Osteoblast (primary cell): Measurements from ENCODE around the gene ABCC5. TPM values are rescaled to one million over a fixed set of nuclear protein-coding genes. Genes with fewer than 3 reads are reported as not detected.

Experiments
- DNase-seq: peaks from one replicate; pipeline ENCODE4 v3.0.0; 2011; ENCODE audit warnings: low spot score, mixed read lengths; ENCODE audit not compliant: insufficient read length; ENCODE audit errors: missing footprints
- H2AFZ ChIP-seq: 2 replicates; pipeline ENCODE4 v1.6.0; 2011; ENCODE audit warnings: mild to moderate bottlenecking, low read length
- H3K27ac ChIP-seq: 2 replicates; pipeline ENCODE4 v1.5.1; 2011; ENCODE audit warnings: mild to moderate bottlenecking, low read depth, low read length, moderate library complexity
- H3K27me3 ChIP-seq: 2 replicates; pipeline ENCODE4 v1.6.0; 2012; ENCODE audit warnings: mild to moderate bottlenecking, control low read depth, inconsistent platforms, low read length, moderate library complexity; ENCODE audit not compliant: insufficient read depth
- H3K36me3 ChIP-seq: 2 replicates; pipeline ENCODE4 v1.5.1; 2011; ENCODE audit warnings: mild to moderate bottlenecking, low read length, control low read depth, moderate library complexity; ENCODE audit not compliant: insufficient read depth
- H3K4me1 ChIP-seq: 2 replicates; pipeline ENCODE4 v1.5.1; 2011; ENCODE audit warnings: mild to moderate bottlenecking, low read length, control low read depth, moderate library complexity; ENCODE audit not compliant: insufficient read depth
- H3K4me2 ChIP-seq: 2 replicates; pipeline ENCODE4 v1.6.0; 2011; ENCODE audit warnings: mild to moderate bottlenecking, low read length; ENCODE audit not compliant: insufficient read depth
- H3K4me3 ChIP-seq: fragments of 200-600 bp; sonication (generic); 3 replicates; pipeline ENCODE4 v1.5.1; 2012; ENCODE audit warnings: mild to moderate bottlenecking, low read length, inconsistent platforms; ENCODE audit not compliant: insufficient read depth
- H3K79me2 ChIP-seq: 2 replicates; pipeline ENCODE4 v1.6.0; 2012; ENCODE audit warnings: mild to moderate bottlenecking, low read length, control low read depth, inconsistent platforms; ENCODE audit not compliant: insufficient read depth
- H3K9me3 ChIP-seq: 2 replicates; pipeline ENCODE4 v1.5.1; 2011; ENCODE audit warnings: low read depth, low read length, control low read depth
- H4K20me1 ChIP-seq: 2 replicates; pipeline ENCODE4 v1.6.0; 2012; ENCODE audit warnings: mild to moderate bottlenecking, low read length, control low read depth; ENCODE audit not compliant: insufficient read depth
- CTCF ChIP-seq: IDR thresholded peaks from 2 replicates; pipeline ENCODE4 v1.5.1; 2011; ENCODE audit warnings: mild to moderate bottlenecking, low read depth, low read length, moderate library complexity; ENCODE audit errors: extremely low read depth
- total RNA-seq: library from RNA; depleted of rRNA; stranded (reverse); fragments of >200 nt; gene quantifications from 2 replicates; pipeline ENCODE4 v1.2.3, GENCODE V29; 2012

ABCC5 gene
- total RNA-seq, 1 donor: 19.2 TPM

GRCh38 chr3:183944775-183945174 lies 72.9 kb downstream of the ABCC5 start:
- no peak for TF ChIP-seq CTCF

GRCh38 chr3:183943739-183944138 lies 73.9 kb downstream of the ABCC5 start:
- Histone ChIP-seq H3K9me3 (no peaks in the 10 kb centered on the region), H3K4me2 (no peak overlapping the region), H3K4me3 (no peak overlapping the region), H3K27ac (no peak overlapping the region), H3K27me3 (no peaks in the 10 kb centered on the region), H3K79me2 (no peaks in the 10 kb centered on the region), H2AFZ (no peak overlapping the region), H3K36me3 (peaks cover 36% of the 10 kb centered on the region), H3K4me1 (no peaks in the 10 kb centered on the region), H4K20me1 (no peaks in the 10 kb centered on the region)
- TF ChIP-seq CTCF: no peak
- no peak for DNase-seq

More at GRCh38 chr3:183944775-183945174, 72.9 kb downstream of the ABCC5 start:
- Histone ChIP-seq H3K9me3 (no peaks in the 10 kb centered on the region), H3K36me3 (peaks cover 38% of the 10 kb centered on the region), H3K4me2 (no peak overlapping the region), H3K27me3 (no peaks in the 10 kb centered on the region), H3K4me1 (no peaks in the 10 kb centered on the region), H4K20me1 (no peaks in the 10 kb centered on the region), H3K79me2 (no peaks in the 10 kb centered on the region), H3K4me3 (no peak overlapping the region), H2AFZ (no peak overlapping the region), H3K27ac (no peak overlapping the region)
- no peak for DNase-seq

GRCh38 chr3:183941216-183941615 lies 76.5 kb downstream of the ABCC5 start:
- Histone ChIP-seq H3K27ac (no peak overlapping the region), H3K36me3 (peaks cover 38% of the 10 kb centered on the region), H3K4me2 (no peak overlapping the region), H3K4me3 (no peak overlapping the region), H3K4me1 (no peaks in the 10 kb centered on the region), H2AFZ (no peak overlapping the region), H3K79me2 (no peaks in the 10 kb centered on the region), H3K27me3 (no peaks in the 10 kb centered on the region), H4K20me1 (no peaks in the 10 kb centered on the region), H3K9me3 (no peaks in the 10 kb centered on the region)
- TF ChIP-seq CTCF: no peak
- DNase-seq: no peak

- H3K4me1 ChIP-seq: no peaks in the 10 kb centered on the region
- no peak overlapping the region for H3K27ac ChIP-seq
- no peak overlapping the region for H3K4me2 ChIP-seq
- DNase-seq: no peak
- peaks cover 26% of the 10 kb centered on the region for H3K36me3 ChIP-seq
- no peaks in the 10 kb centered on the region for H3K79me2 ChIP-seq
- no peak overlapping the region for H2AFZ ChIP-seq
- H3K27me3 ChIP-seq: no peaks in the 10 kb centered on the region
- H3K9me3 ChIP-seq: no peaks in the 10 kb centered on the region
- no peak for TF ChIP-seq CTCF
- no peak overlapping the region for H3K4me3 ChIP-seq
- H4K20me1 ChIP-seq: no peaks in the 10 kb centered on the region
Observed at GRCh38 chr3:183937601-183938286, 79.9 kb downstream of the ABCC5 start.
